Liver (tissue), 9 donors: ENCODE measurements around the gene EIF3I. TPM values are rescaled to one million over a fixed set of nuclear protein-coding genes. Genes with fewer than 3 reads are reported as not detected.

Experiments used
- DNase-seq: peaks from one replicate; pipeline ENCODE4 v3.0.0-alpha.2; 2017; ENCODE audit warnings: low spot score
- H3K27ac ChIP-seq, 2 donors: one replicate each; pipeline ENCODE4 v1.7.0; 2013; ENCODE audit warnings: inconsistent platforms in 2 of 2, low read length in 2 of 2, control low read depth in 1 of 2, low read depth in 1 of 2, mild to moderate bottlenecking in 1 of 2
- H3K27me3 ChIP-seq, 4 donors: one replicate each; pipeline versions ENCODE4 v1.6.1 to v1.7.0; 2013; ENCODE audit warnings: low read length in 3 of 4, inconsistent platforms in 1 of 4, mild to moderate bottlenecking in 1 of 4, moderate library complexity in 1 of 4; ENCODE audit not compliant: control insufficient read depth in 4 of 4, insufficient read depth in 4 of 4
- H3K36me3 ChIP-seq, 4 donors: one replicate each; pipeline versions ENCODE4 v1.6.1 to v1.7.0; 2013; ENCODE audit warnings: low read length in 3 of 4, mild to moderate bottlenecking in 3 of 4, low read depth in 1 of 4, moderate library complexity in 1 of 4; ENCODE audit not compliant: control insufficient read depth in 4 of 4, insufficient read depth in 3 of 4
- H3K4me1 ChIP-seq, 4 donors: one replicate each; pipeline versions ENCODE4 v1.6.1 to v1.7.0; 2013; ENCODE audit warnings: low read length in 3 of 4, mild to moderate bottlenecking in 3 of 4, moderate library complexity in 1 of 4; ENCODE audit not compliant: control insufficient read depth in 4 of 4, insufficient read depth in 4 of 4
- H3K4me3 ChIP-seq, 3 donors: one replicate each; pipeline versions ENCODE4 v1.6.1 to v1.7.0; 2013; ENCODE audit warnings: low read length in 3 of 3, control low read depth in 1 of 3, low read depth in 1 of 3, mild to moderate bottlenecking in 1 of 3
- H3K9ac ChIP-seq, 2 donors: one replicate each; pipeline ENCODE4 v1.7.0; 2013; ENCODE audit warnings: low read length in 2 of 2, mild to moderate bottlenecking in 2 of 2, moderate library complexity in 2 of 2, control low read depth in 1 of 2, low read depth in 1 of 2
- H3K9me3 ChIP-seq, 4 donors: one replicate each; pipeline versions ENCODE4 v1.6.1 to v1.7.0; 2013; ENCODE audit warnings: low read length in 3 of 4; ENCODE audit not compliant: control insufficient read depth in 4 of 4
- ATF3 ChIP-seq: IDR thresholded peaks from 2 replicates; pipeline ENCODE4 v1.6.1; 2016; ENCODE audit warnings: antibody characterized with exemption
- CTCF ChIP-seq: fragments of 150-350 bp; IDR thresholded peaks from 2 replicates; pipeline ENCODE4 v1.5.1; 2017; ENCODE audit warnings: improper control_type of control experiment, low read depth, low read length; ENCODE audit not compliant: missing input control
- FOXA2 ChIP-seq: IDR thresholded peaks from 2 replicates; pipeline ENCODE4 v1.6.1; 2016; ENCODE audit warnings: antibody characterized with exemption
- GABPA ChIP-seq, 2 donors: IDR thresholded peaks in 1 of 2; conservative IDR thresholded peaks in 1 of 2; 2 replicates each; pipeline ENCODE4 v1.6.1; 2016; ENCODE audit warnings: antibody characterized with exemption in 2 of 2, mild to moderate bottlenecking in 1 of 2, moderate library complexity in 1 of 2
- HNF4A ChIP-seq, 2 donors: conservative IDR thresholded peaks; 2 replicates each; pipeline ENCODE4 v1.6.1; 2016; ENCODE audit warnings: antibody characterized with exemption in 2 of 2, mild to moderate bottlenecking in 2 of 2
- HNF4G ChIP-seq: IDR thresholded peaks from 2 replicates; pipeline ENCODE4 v1.6.1; 2016; ENCODE audit warnings: antibody characterized with exemption
- JUND ChIP-seq, 2 donors: IDR thresholded peaks; 2 replicates each; pipeline ENCODE4 v1.6.1; 2016; ENCODE audit warnings: antibody characterized with exemption in 2 of 2
- NR2F2 ChIP-seq: IDR thresholded peaks from 2 replicates; pipeline ENCODE4 v1.6.1; 2016; ENCODE audit warnings: antibody characterized with exemption
- RAD21 ChIP-seq, 2 donors: IDR thresholded peaks; 2 replicates each; pipeline ENCODE4 v1.6.1; 2016; ENCODE audit warnings: antibody characterized with exemption in 2 of 2, mild to moderate bottlenecking in 2 of 2
- RXRA ChIP-seq, 2 donors: IDR thresholded peaks; 2 replicates each; pipeline ENCODE4 v1.6.1; 2017 to 2018; ENCODE audit warnings: antibody characterized with exemption in 2 of 2, mild to moderate bottlenecking in 1 of 2
- SP1 ChIP-seq: IDR thresholded peaks from 2 replicates; pipeline ENCODE4 v1.6.1; 2018; ENCODE audit warnings: antibody characterized with exemption, mild to moderate bottlenecking
- TAF1 ChIP-seq: conservative IDR thresholded peaks from 2 replicates; pipeline ENCODE4 v1.6.1; 2016; ENCODE audit warnings: antibody characterized with exemption, mild to moderate bottlenecking
- YY1 ChIP-seq: IDR thresholded peaks from 2 replicates; pipeline ENCODE4 v1.6.1; 2016; ENCODE audit warnings: antibody characterized with exemption, mild to moderate bottlenecking
- ZBTB33 ChIP-seq: IDR thresholded peaks from 2 replicates; pipeline ENCODE4 v1.6.1; 2016; ENCODE audit warnings: antibody characterized with exemption
- WGBS: extraction: QIAGEN DNeasy Blood & Tissue Kit; methylation state at CpG from one replicate; pipeline ENCODE4 v1.1.7; 2013; 5-methylcytosine and 5-hydroxymethylcytosine counted together
- polyA plus RNA-seq, 2 donors: library from polyadenylated mRNA; stranded (reverse) in 1 of 2; unstranded in 1 of 2; fragments of 200-250 nt in 1 of 2; fragments of >200 nt in 1 of 2; fragmentation: Nextera tagmentation in 1 of 2; extraction: Ambion mirVana in 1 of 2; gene quantifications; one replicate each; pipeline versions ENCODE4 v1.2.1 to v1.2.3, GENCODE V29; 2013 to 2015
- total RNA-seq, 2 donors: library from RNA; depleted of rRNA; stranded (reverse); fragments of >200 nt; gene quantifications; one replicate each; pipeline ENCODE4 v1.2.3, GENCODE V29; 2014
- TF ChIP-seq, protein P1 (sequence below): IDR thresholded peaks from 2 replicates; pipeline ENCODE4 v1.6.1; 2016; ENCODE audit warnings: antibody characterized with exemption
- TF ChIP-seq, protein P2 (sequence below): IDR thresholded peaks from 2 replicates; pipeline ENCODE4 v1.6.1; 2016; ENCODE audit warnings: antibody characterized with exemption, mild to moderate bottlenecking
- donor health status: healthy.
- donor health status: healthy.
- donor health status: healthy.
- donor health status: healthy.
- donor health status: healthy.

The EIF3I gene
- total and polyA plus RNA-seq, 4 donors, result 75.0 to 114 (median 99.7) TPM

DNA sequence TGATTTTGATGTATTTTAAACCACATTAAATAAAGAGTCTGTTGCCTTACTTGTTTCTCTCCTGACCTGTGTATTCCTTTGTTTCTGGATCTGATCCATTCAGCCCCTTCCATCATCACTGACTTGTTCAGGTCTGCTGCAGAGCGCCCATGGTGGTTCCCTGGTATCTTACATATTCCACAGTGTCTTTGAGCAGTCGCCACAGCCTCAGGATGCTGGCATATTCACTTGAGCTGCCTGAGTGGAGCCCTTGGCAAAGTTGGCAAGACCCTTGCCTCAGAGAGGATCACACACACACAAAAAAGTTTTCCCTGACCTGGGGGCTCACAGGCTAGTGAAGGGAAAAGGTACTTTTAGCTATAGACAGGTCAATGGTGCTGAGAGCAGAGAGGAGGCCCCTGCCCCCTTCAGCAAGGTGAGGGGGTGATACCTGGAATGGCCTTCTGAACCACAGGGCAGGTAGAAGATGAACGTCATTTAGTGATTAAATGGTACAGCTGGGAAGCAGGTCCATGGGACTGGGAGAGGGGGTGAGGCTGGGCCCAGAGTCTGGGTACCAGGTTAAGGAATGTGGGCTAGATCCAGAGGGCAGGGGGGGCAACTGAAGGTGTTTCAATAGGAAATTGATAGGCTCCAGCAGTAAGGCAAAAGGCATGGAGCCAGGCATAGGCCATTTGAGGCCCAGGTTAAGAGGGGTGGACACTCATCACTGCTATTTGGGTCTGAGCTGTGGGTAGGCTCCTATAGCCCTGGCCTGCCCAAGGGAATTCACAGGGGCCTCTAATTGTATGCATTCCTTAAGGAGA is 23.8 kb upstream of the EIF3I start (continued):
- TF ChIP-seq YY1, result no peak
- TF ChIP-seq HNF4A (conservative IDR thresholded peaks at IDR 0.05), result no peak
- no peak for TF ChIP-seq NR2F2
- no peak for TF ChIP-seq HNF4G
- TF ChIP-seq, protein P1, sequence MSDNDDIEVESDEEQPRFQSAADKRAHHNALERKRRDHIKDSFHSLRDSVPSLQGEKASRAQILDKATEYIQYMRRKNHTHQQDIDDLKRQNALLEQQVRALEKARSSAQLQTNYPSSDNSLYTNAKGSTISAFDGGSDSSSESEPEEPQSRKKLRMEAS, result no peak
- no peak for TF ChIP-seq RAD21 (IDR thresholded peaks at IDR 0.05)
- no peak for TF ChIP-seq CTCF

DNA sequence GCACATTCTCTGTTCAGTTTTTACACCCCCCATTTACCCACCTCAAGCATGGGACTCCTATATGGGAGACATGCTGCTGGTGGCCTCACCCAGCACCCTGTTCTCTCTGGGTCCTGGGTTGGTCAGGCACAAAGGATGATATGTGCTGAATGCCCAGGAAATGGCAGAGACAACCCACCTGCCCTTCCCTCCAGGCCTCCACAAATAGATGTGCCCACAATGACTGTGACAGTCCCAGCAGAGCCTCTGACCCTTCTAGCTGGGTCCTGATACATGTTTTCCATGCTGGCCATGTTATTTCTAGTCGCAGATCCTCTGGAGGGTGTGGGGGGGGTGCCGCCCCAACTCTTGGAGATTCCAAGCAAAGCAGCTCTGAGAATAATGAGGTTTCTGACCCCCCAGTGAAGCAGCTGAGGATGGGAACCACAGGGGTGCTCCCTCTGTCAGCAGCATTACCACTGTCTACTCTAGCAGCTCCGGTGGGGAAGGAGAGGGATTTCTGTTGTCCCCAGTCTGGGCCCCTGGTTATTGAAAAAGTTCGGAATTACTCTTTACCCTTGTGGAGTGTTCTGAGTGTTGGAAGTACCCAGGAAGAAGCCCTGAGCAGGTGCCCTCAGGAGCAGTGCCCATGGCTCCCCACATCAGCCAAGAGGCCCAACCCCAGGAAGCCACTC is 23.0 kb upstream of the EIF3I start:
- H3K4me1 ChIP-seq, result peaks cover 0 to 34% (median 20%) of the 10 kb centered on the region in 4 donors

More for the DNA sequence above, 23.0 kb upstream of the EIF3I start:
- Histone ChIP-seq H3K9me3 (no peaks in the 10 kb centered on the region), H3K27ac (no peak overlapping the region), H3K4me3 (no peak overlapping the region), H3K27me3 (no peaks in the 10 kb centered on the region), H3K9ac (no peak overlapping the region), H3K36me3 (peaks cover 10 to 33% (median 27%) of the 10 kb centered on the region in 4 donors)
- no peak for DNase-seq
- TF ChIP-seq, protein P2, sequence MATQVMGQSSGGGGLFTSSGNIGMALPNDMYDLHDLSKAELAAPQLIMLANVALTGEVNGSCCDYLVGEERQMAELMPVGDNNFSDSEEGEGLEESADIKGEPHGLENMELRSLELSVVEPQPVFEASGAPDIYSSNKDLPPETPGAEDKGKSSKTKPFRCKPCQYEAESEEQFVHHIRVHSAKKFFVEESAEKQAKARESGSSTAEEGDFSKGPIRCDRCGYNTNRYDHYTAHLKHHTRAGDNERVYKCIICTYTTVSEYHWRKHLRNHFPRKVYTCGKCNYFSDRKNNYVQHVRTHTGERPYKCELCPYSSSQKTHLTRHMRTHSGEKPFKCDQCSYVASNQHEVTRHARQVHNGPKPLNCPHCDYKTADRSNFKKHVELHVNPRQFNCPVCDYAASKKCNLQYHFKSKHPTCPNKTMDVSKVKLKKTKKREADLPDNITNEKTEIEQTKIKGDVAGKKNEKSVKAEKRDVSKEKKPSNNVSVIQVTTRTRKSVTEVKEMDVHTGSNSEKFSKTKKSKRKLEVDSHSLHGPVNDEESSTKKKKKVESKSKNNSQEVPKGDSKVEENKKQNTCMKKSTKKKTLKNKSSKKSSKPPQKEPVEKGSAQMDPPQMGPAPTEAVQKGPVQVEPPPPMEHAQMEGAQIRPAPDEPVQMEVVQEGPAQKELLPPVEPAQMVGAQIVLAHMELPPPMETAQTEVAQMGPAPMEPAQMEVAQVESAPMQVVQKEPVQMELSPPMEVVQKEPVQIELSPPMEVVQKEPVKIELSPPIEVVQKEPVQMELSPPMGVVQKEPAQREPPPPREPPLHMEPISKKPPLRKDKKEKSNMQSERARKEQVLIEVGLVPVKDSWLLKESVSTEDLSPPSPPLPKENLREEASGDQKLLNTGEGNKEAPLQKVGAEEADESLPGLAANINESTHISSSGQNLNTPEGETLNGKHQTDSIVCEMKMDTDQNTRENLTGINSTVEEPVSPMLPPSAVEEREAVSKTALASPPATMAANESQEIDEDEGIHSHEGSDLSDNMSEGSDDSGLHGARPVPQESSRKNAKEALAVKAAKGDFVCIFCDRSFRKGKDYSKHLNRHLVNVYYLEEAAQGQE, result no peak
- TF ChIP-seq JUND (IDR thresholded peaks at IDR 0.05), result no peak
- no peak for TF ChIP-seq RXRA (IDR thresholded peaks at IDR 0.05)
- TF ChIP-seq HNF4G, result no peak
- TF ChIP-seq ATF3, result no peak
- TF ChIP-seq YY1, result no peak
- TF ChIP-seq GABPA (IDR thresholded peaks at IDR 0.05 in 1 of 2, conservative IDR thresholded peaks at IDR 0.05 in 1 of 2), result no peak
- no peak for TF ChIP-seq FOXA2
- no peak for TF ChIP-seq TAF1
- no peak for TF ChIP-seq NR2F2
- no peak for TF ChIP-seq CTCF
- TF ChIP-seq SP1, result no peak
- no peak for TF ChIP-seq ZBTB33
- TF ChIP-seq RAD21 (IDR thresholded peaks at IDR 0.05), result no peak
- 79% methylated on average over 4 of the region's 4 CpGs for WGBS
